H1 (cell line): ENCODE data around the gene HOMER2. TPM values are rescaled to one million over a fixed set of nuclear protein-coding genes. Genes with fewer than 3 reads are reported as not detected.

Experiments
- CTCF ChIA-PET: fragments of 300-600 bp; sonication (Branson Sonifier 250); formaldehyde crosslinking; loops from one replicate; lab custom pipeline; 2021; ENCODE audit not compliant: partially characterized antibody; lab: Charles Lee
- POLR2A ChIA-PET: fragments of 300-600 bp; sonication (Branson Sonifier 250); formaldehyde crosslinking; loops from one replicate; lab custom pipeline; 2021; ENCODE audit warnings: inconsistent platforms; ENCODE audit not compliant: partially characterized antibody; lab: Charles Lee
- DNase-seq, 2 experiments: peaks; one replicate each; pipeline versions ENCODE4 v3.0.0 to v3.0.0-alpha.2; 2010 to 2022; ENCODE audit warnings: low spot score in 2 of 2, low read depth in 1 of 2, mixed read lengths in 1 of 2
- FAIRE-seq: peaks from 2 replicates; lab custom pipeline; 2011; peaks lifted over from hg19 to GRCh38; lab: Jason Lieb, UNC
- H2AFZ ChIP-seq: 2 replicates; pipeline ENCODE4 v1.8.1; 2012; ENCODE audit warnings: low read length, inconsistent platforms
- H2AK5ac ChIP-seq: 2 replicates; pipeline ENCODE4 v1.6.1; 2013; ENCODE audit warnings: low read depth, low read length
- H2BK120ac ChIP-seq: replicated peaks from 2 replicates; pipeline ENCODE3; 2013; ENCODE audit warnings: low read depth, low read length, inconsistent platforms
- H2BK12ac ChIP-seq: 2 replicates; pipeline ENCODE4 v1.6.1; 2013; ENCODE audit warnings: low read depth, low read length
- H2BK15ac ChIP-seq: 2 replicates; pipeline ENCODE4 v1.6.1; 2013; ENCODE audit warnings: low read length
- H2BK20ac ChIP-seq: 2 replicates; pipeline ENCODE4 v1.6.1; 2013; ENCODE audit warnings: low read length
- H2BK5ac ChIP-seq: 2 replicates; pipeline ENCODE4 v1.6.1; 2013; ENCODE audit warnings: low read depth, low read length
- H3K14ac ChIP-seq: 2 replicates; pipeline ENCODE4 v1.6.1; 2013; ENCODE audit warnings: inconsistent platforms; ENCODE audit not compliant: insufficient read length
- H3K18ac ChIP-seq: 2 replicates; pipeline ENCODE4 v1.6.1; 2013; ENCODE audit warnings: low read length; ENCODE audit errors: extremely low read depth
- H3K23ac ChIP-seq: 2 replicates; pipeline ENCODE4 v1.6.1; 2013; ENCODE audit warnings: inconsistent platforms; ENCODE audit not compliant: insufficient read length
- H3K23me2 ChIP-seq: 2 replicates; pipeline ENCODE4 v1.6.1; 2013; ENCODE audit warnings: low read depth, low read length
- H3K27ac ChIP-seq: 2 replicates; pipeline ENCODE4 v1.6.1; 2011; ENCODE audit warnings: low read depth, low read length, inconsistent platforms
- H3K27me3 ChIP-seq, 4 experiments: replicated peaks in 1 of 4; 1 replicate in 1 of 4; 2 replicates in 3 of 4; pipeline versions ENCODE4 v1.6.1 to v1.8.1; 2011 to 2013; ENCODE audit warnings: low read length in 3 of 4, mild to moderate bottlenecking in 3 of 4, inconsistent platforms in 2 of 4, mixed read lengths in 2 of 4, moderate library complexity in 1 of 4; ENCODE audit not compliant: control insufficient read depth in 3 of 4, insufficient read depth in 3 of 4; ENCODE audit errors: extremely low read depth in 1 of 4
- H3K36me3 ChIP-seq, 4 experiments: 2 replicates each; pipeline versions ENCODE4 v1.6.1 to v1.8.1; 2011 to 2013; ENCODE audit warnings: mild to moderate bottlenecking in 4 of 4, low read length in 3 of 4, moderate library complexity in 2 of 4, control low read depth in 1 of 4, inconsistent platforms in 1 of 4; ENCODE audit not compliant: insufficient read depth in 4 of 4, control insufficient read depth in 2 of 4
- H3K4ac ChIP-seq: replicated peaks from 2 replicates; pipeline ENCODE3; 2013; ENCODE audit warnings: low read length, low read depth, mixed read lengths, inconsistent platforms; ENCODE audit not compliant: insufficient read length
- H3K4me1 ChIP-seq, 4 experiments: replicated peaks in 1 of 4; 1 replicate in 1 of 4; 2 replicates in 3 of 4; pipeline versions ENCODE4 v1.6.1 to v1.8.1; 2011 to 2013; ENCODE audit warnings: low read length in 3 of 4, inconsistent platforms in 2 of 4, mixed read lengths in 1 of 4; ENCODE audit not compliant: insufficient read depth in 4 of 4, control insufficient read depth in 3 of 4
- H3K4me2 ChIP-seq, 2 experiments: 2 replicates each; pipeline versions ENCODE4 v1.6.1 to v1.8.1; 2011 to 2013; ENCODE audit warnings: low read depth in 2 of 2, low read length in 2 of 2, control low read depth in 1 of 2, inconsistent platforms in 1 of 2, mild to moderate bottlenecking in 1 of 2; ENCODE audit not compliant: insufficient read depth in 1 of 2
- H3K4me3 ChIP-seq, 4 experiments: fragments of 200-600, 300-600 bp in 1 of 4; sonication (generic), shearing (Covaris generic), sonication (Bioruptor Twin) in 1 of 4; 2 replicates each; pipeline versions ENCODE4 v1.5.1 to v1.8.1; 2011 to 2016; ENCODE audit warnings: low read length in 4 of 4, low read depth in 3 of 4, control low read depth in 2 of 4, inconsistent platforms in 2 of 4, mild to moderate bottlenecking in 2 of 4, mixed read lengths in 1 of 4, moderate library complexity in 1 of 4; ENCODE audit not compliant: insufficient read depth in 2 of 4; ENCODE audit errors: extremely low read depth in 1 of 4
- H3K56ac ChIP-seq: replicated peaks from 2 replicates; pipeline ENCODE3; 2013; ENCODE audit warnings: low read depth, mild to moderate bottlenecking, mixed read lengths, low read length, inconsistent platforms; ENCODE audit not compliant: insufficient read length
- H3K79me1 ChIP-seq: 2 replicates; pipeline ENCODE4 v1.6.1; 2013; ENCODE audit warnings: low read depth, low read length, control low read depth
- H3K79me2 ChIP-seq, 2 experiments: 2 replicates each; pipeline versions ENCODE4 v1.6.1 to v1.8.1; 2012 to 2013; ENCODE audit warnings: low read length in 2 of 2, mild to moderate bottlenecking in 2 of 2, inconsistent platforms in 1 of 2; ENCODE audit not compliant: insufficient read depth in 2 of 2, control insufficient read depth in 1 of 2
- H3K9ac ChIP-seq, 4 experiments: replicated peaks in 1 of 4; 1 replicate in 1 of 4; 2 replicates in 3 of 4; pipeline versions ENCODE4 v1.6.1 to v1.8.1; 2011 to 2013; ENCODE audit warnings: low read depth in 3 of 4, low read length in 3 of 4, control low read depth in 2 of 4, mild to moderate bottlenecking in 2 of 4, moderate library complexity in 2 of 4, inconsistent platforms in 1 of 4; ENCODE audit errors: extremely low read depth in 1 of 4
- H3K9me3 ChIP-seq, 2 experiments: 2 replicates each; pipeline versions ENCODE4 v1.6.1 to v1.8.1; 2012 to 2013; ENCODE audit warnings: mild to moderate bottlenecking in 2 of 2, moderate library complexity in 2 of 2, control low read depth in 1 of 2, inconsistent platforms in 1 of 2, low read depth in 1 of 2, low read length in 1 of 2, mixed read lengths in 1 of 2; ENCODE audit not compliant: insufficient read depth in 2 of 2
- H4K20me1 ChIP-seq, 2 experiments: replicated peaks in 1 of 2; 2 replicates each; pipeline versions ENCODE3 to v1.8.1; 2011 to 2013; ENCODE audit warnings: inconsistent platforms in 2 of 2, low read length in 2 of 2, mild to moderate bottlenecking in 1 of 2; ENCODE audit not compliant: insufficient read depth in 2 of 2, control insufficient read depth in 1 of 2
- H4K5ac ChIP-seq: 2 replicates; pipeline ENCODE4 v1.6.1; 2013; ENCODE audit warnings: low read length, low read depth, mixed read lengths, inconsistent platforms; ENCODE audit not compliant: insufficient read length
- H4K8ac ChIP-seq: 2 replicates; pipeline ENCODE4 v1.8.0; 2013; ENCODE audit warnings: mild to moderate bottlenecking, moderate library complexity, low read length, inconsistent platforms; ENCODE audit not compliant: insufficient read depth; ENCODE audit errors: extremely low read depth
- H4K91ac ChIP-seq: replicated peaks from 2 replicates; pipeline ENCODE3; 2013; ENCODE audit warnings: low read length, mixed read lengths, inconsistent platforms; ENCODE audit not compliant: insufficient read length
- CBX8 ChIP-seq: fragments of 300-800, 300-1000 bp; sonication (generic); IDR thresholded peaks from 2 replicates; pipeline ENCODE4 v1.7.1; 2016; ENCODE audit warnings: low read depth, low read length, borderline replicate concordance
- EP300 ChIP-seq, 2 experiments: IDR thresholded peaks; 1 replicate in 1 of 2; 2 replicates in 1 of 2; pipeline ENCODE4 v1.6.1; 2011 to 2012; ENCODE audit warnings: low read depth in 2 of 2, low read length in 2 of 2, mild to moderate bottlenecking in 2 of 2, borderline replicate concordance in 1 of 2, inconsistent platforms in 1 of 2, moderate library complexity in 1 of 2
- FOSL1 ChIP-seq: IDR thresholded peaks from 2 replicates; pipeline ENCODE4 v1.6.1; 2011; ENCODE audit warnings: mild to moderate bottlenecking, low read depth, low read length, moderate library complexity; ENCODE audit not compliant: insufficient read depth
- POLR2A ChIP-seq, 2 experiments: IDR thresholded peaks; 1 replicate in 1 of 2; 2 replicates in 1 of 2; pipeline ENCODE4 v1.6.1; 2011; ENCODE audit warnings: low read depth in 2 of 2, low read length in 2 of 2, mild to moderate bottlenecking in 2 of 2; ENCODE audit errors: control extremely low read depth in 1 of 2
- POU5F1 ChIP-seq: IDR thresholded peaks from 2 replicates; pipeline ENCODE4 v1.6.1; 2011; ENCODE audit warnings: low read depth, mild to moderate bottlenecking, low read length, moderate library complexity
- RBBP5 ChIP-seq: IDR thresholded peaks from 2 replicates; pipeline ENCODE4 v1.7.1; 2012; ENCODE audit warnings: low read depth, mild to moderate bottlenecking, inconsistent platforms, low read length, moderate library complexity, borderline replicate concordance
- SIRT6 ChIP-seq: IDR thresholded peaks from one replicate; pipeline ENCODE4 v1.7.1; 2012; ENCODE audit warnings: low read length, inconsistent platforms
- SP2 ChIP-seq: IDR thresholded peaks from 2 replicates; pipeline ENCODE4 v1.6.1; 2012; ENCODE audit warnings: mild to moderate bottlenecking, low read length, inconsistent platforms
- SP4 ChIP-seq: IDR thresholded peaks from 2 replicates; pipeline ENCODE4 v1.6.1; 2012; ENCODE audit warnings: low read length, inconsistent platforms
- SRF ChIP-seq: IDR thresholded peaks from 2 replicates; pipeline ENCODE4 v1.6.1; 2011; ENCODE audit warnings: mild to moderate bottlenecking, low read depth, low read length, moderate library complexity
- SUZ12 ChIP-seq: fragments of 200-600 bp; sonication (generic); IDR thresholded peaks from 2 replicates; pipeline ENCODE4 v1.6.1; 2012; ENCODE audit warnings: mild to moderate bottlenecking, inconsistent platforms, low read length, moderate library complexity, mixed read lengths
- WGBS, 2 experiments: shearing (Covaris generic) in 1 of 2; methylation state at CpG; one replicate each; pipeline versions ENCODE4 v1.1.6 to v1.1.7; 2013 to 2015; ENCODE audit warnings: low lambda C conversion rate in 2 of 2, mixed read lengths in 2 of 2, inconsistent platforms in 1 of 2, low coverage in 1 of 2, missing lambda C conversion rate in 1 of 2; ENCODE audit not compliant: insufficient replicate concordance in 2 of 2, insufficient coverage in 1 of 2, insufficient read length in 1 of 2; ENCODE audit errors: extremely low coverage in 1 of 2, missing lambda C conversion rate in 1 of 2; 5-methylcytosine and 5-hydroxymethylcytosine counted together
- polyA plus RNA-seq, 7 experiments: library from polyadenylated mRNA; depleted of rRNA in 3 of 7; stranded (reverse) in 5 of 7; unstranded in 2 of 7; fragments of >200 nt in 5 of 7; fragments of 200-250 nt in 2 of 7; gene quantifications; 1 replicate in 5 of 7; 2 replicates in 1 of 7; 4 replicates in 1 of 7; pipeline versions ENCODE4 v1.2.1 to v1.2.3, GENCODE V29; 2011 to 2013; ENCODE audit warnings: missing spikeins in 2 of 7, mixed read lengths in 2 of 7
- total RNA-seq: library from RNA; stranded (reverse); fragmentation: NEBNext Ultra II Directional; extraction: Animal tissue kit (Norgen Biotek cat#: 25700); gene quantifications from 2 replicates; pipeline ENCODE4 v1.2.1, GENCODE V29; 2021

The HOMER2 gene
- total and polyA plus RNA-seq, 2 of the 8 experiments (the other 6 are each of a cell fraction or from before 2014, with no cell fraction given): 12.5 to 27.6 TPM

DNA sequence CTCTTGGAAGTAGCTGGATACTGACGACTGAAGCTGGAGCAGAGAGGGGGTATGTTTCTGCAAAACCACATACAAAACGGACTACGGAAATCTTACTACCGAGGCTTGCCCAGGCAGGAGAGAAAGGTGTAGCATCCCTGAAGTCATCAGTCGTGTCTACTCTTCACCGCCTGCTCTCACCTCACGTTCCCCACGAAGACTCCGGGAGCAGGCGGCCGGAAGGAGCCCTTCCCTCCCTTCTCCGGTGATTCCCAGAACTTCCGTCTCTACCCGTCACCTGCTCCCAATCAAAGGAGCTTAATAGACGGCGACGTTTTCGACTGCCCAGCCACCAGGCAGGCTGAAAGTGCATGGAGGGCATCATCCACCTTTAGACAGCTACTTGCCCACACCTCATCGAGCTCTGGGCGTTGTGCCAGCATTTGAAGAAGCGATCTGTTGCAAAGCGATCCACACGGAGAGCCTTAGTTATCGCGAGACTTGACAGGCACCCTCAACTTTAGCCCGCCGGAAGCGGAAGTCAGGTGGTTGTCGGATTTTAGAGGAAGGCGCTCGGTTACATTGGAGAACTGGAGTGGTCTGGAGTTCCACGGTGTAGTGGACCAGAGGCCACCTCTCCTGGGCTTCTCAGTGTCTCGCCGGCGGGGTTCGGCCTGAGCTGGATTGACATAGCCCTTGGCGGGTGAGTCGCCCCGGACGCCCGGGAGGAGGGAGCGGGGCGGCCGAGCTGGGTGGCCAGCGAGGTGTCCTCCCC is 33.3 kb upstream of the HOMER2 start, which contains the start of gene RAMAC:
Gene RAMAC, plus strand, starts transcription at position 523 of the 754 bp plus-strand sequence. CDS start 2,809 bp downstream, outside the sequence.
- no peaks in the 10 kb centered on the region for H4K20me1 ChIP-seq
- H2BK15ac ChIP-seq: peak within 1 kb of the TSS; percentile 100
- H3K4me2 ChIP-seq: peak within 1 kb of the TSS; percentile 88 to 96
- DNase-seq (peak; percentile 57 to 86), FAIRE-seq (peak; percentile 50)
- no peak within 1 kb of the TSS; the same call in 1 of the 2 replicates for H2AK5ac ChIP-seq
- peaks cover 0 to 3% (median 3%) of the 10 kb centered on the region in 4 experiments; a peak in 3 of 7 replicates for H3K4me1 ChIP-seq
- peak within 1 kb of the TSS; percentile 61 for H3K4ac ChIP-seq
- peak within 1 kb of the TSS; percentile 71 for H3K56ac ChIP-seq
- no peak within 1 kb of the TSS for H2BK120ac ChIP-seq
- peaks cover 0 to 6% (median 5%) of the 10 kb centered on the region in 4 experiments; a peak in 6 of 7 replicates for H3K27me3 ChIP-seq
- peaks cover 0 to 14% of the 10 kb centered on the region in 2 experiments; a peak in 2 of 4 replicates for H3K79me2 ChIP-seq
- peak within 1 kb of the TSS; percentile 99 for H4K5ac ChIP-seq
- peak within 1 kb of the TSS; percentile 97; the same call in 1 of the 2 replicates for H4K8ac ChIP-seq
- no peaks in the 10 kb centered on the region for H3K9me3 ChIP-seq
- H3K14ac ChIP-seq: peak within 1 kb of the TSS; percentile 99
- peak within 1 kb of the TSS; percentile 88 to 96 (median 94) for H3K4me3 ChIP-seq
- peak within 1 kb of the TSS; percentile 66 to 97 (median 86) for H3K9ac ChIP-seq
- peak within 1 kb of the TSS; percentile 94 for H4K91ac ChIP-seq
- H2BK12ac ChIP-seq: peak within 1 kb of the TSS; percentile 78; the same call in 1 of the 2 replicates
- peaks cover 7% of the 10 kb centered on the region; the same call in 1 of the 2 replicates for H3K23me2 ChIP-seq
- 4% methylated on average over 45 of the region's 45 CpGs; no CpG with 5 or more reads in 1 of the 2 experiments for WGBS, 2 experiments
- CTCF ChIA-PET: interaction anchor here (0.6 to 2.1 kb wide), 7 partner anchors 14 to 445 kb away, joined by 3 to 12 read pairs (median 3); partner anchors contain the start of gene C15orf40
- peak within 1 kb of the TSS; percentile 100 for H3K18ac ChIP-seq
- peak within 1 kb of the TSS; percentile 100 for H2AFZ ChIP-seq
- POLR2A ChIA-PET: interaction anchor here (0.9 to 2.3 kb wide), 4 partner anchors 10 to 277 kb away, joined by 3 to 11 read pairs (median 6); no protein-coding TSS in a partner anchor
- peaks cover 2% of the 10 kb centered on the region; the same call in 1 of the 2 replicates for H3K79me1 ChIP-seq
- H2BK5ac ChIP-seq: peak within 1 kb of the TSS; percentile 93; the same call in 1 of the 2 replicates
- no peak within 1 kb of the TSS for H3K23ac ChIP-seq
- H3K36me3 ChIP-seq: peaks cover 0 to 18% (median 0%) of the 10 kb centered on the region in 4 experiments; a peak in 3 of 8 replicates
- H2BK20ac ChIP-seq: 0 out of 2 replicates have a peak within 1 kb of the TSS, but pooled peaks have one; percentile 68
- peak within 1 kb of the TSS; percentile 48; the same call in 1 of the 2 replicates for H3K27ac ChIP-seq
- TF ChIP-seq FOSL1 (no peak), SIRT6 (no peak), CBX8 (no peak), SP4 (no peak), RBBP5 (peak; percentile 75; the same call in 1 of the 2 replicates), EP300 (IDR thresholded peaks at IDR 0.05; ENCODE audit: borderline replicate concordance in 1 of 2, low read depth in 2 of 2, low read length in 2 of 2) (no peak), SRF (no peak), SUZ12 (no peak; the same call in 1 of the 2 replicates), POLR2A (IDR thresholded peaks at IDR 0.05; ENCODE audit: control extremely low read depth in 1 of 2, low read depth in 2 of 2, low read length in 2 of 2) (peak; percentile 11 to 72), SP2 (no peak), POU5F1 (no peak)
